Measurements from ENCODE around the gene LYRM7.
"Not testable (repeated sequence)": the region's sequence is repeated elsewhere in the genome, so short reads cannot be mapped to it uniquely, and the experiment has no call there.

Gene LYRM7

GRCh38 chr5:131170540-131171275, at the start of gene LYRM7:
LYRM7 (plus strand) TSS chr5:131170944; CDS start chr5:131171021, 77 bp downstream.
- peak; percentile 98 to 99 for DNase-seq

- not testable (repeated sequence) for DNase-seq
These were observed 43.5 kb upstream of the LYRM7 start for GRCh38 chr5:131127244-131127643.

- DNase-seq = no peak
These were observed 41.4 kb upstream of the LYRM7 start for GRCh38 chr5:131129306-131129705.

GRCh38 chr5:131133091-131133490, 37.7 kb upstream of the LYRM7 start:
- not testable (repeated sequence) for DNase-seq

- DNase-seq = not testable (repeated sequence)
These were observed 32.3 kb upstream of the LYRM7 start for GRCh38 chr5:131138406-131138805.

- no peak for DNase-seq
These were observed 31.4 kb upstream of the LYRM7 start for GRCh38 chr5:131139321-131139720.

GRCh38 chr5:131142970-131143617, 27.6 kb upstream of the LYRM7 start:
- no peak for DNase-seq

GRCh38 chr5:131147258-131147657, 23.5 kb upstream of the LYRM7 start:
- DNase-seq = no peak

GRCh38 chr5:131148835-131149234, 21.9 kb upstream of the LYRM7 start:
- DNase-seq = no peak

GRCh38 chr5:131150408-131150807, 20.3 kb upstream of the LYRM7 start:
- DNase-seq = no peak

- no peak for DNase-seq
These were observed 19.5 kb upstream of the LYRM7 start for GRCh38 chr5:131151216-131151615.

GRCh38 chr5:131156385-131156784, 14.4 kb upstream of the LYRM7 start:
- DNase-seq = no peak

GRCh38 chr5:131156957-131157356, 13.8 kb upstream of the LYRM7 start:
- DNase-seq = no peak

GRCh38 chr5:131160134-131160533, 10.6 kb upstream of the LYRM7 start:
- no peak for DNase-seq

- DNase-seq = peak in 1 of 2 donors; percentile 35
These were observed 7.2 kb upstream of the LYRM7 start for GRCh38 chr5:131163276-131164119.

- DNase-seq = peak; percentile 62 to 76
These were observed 6.3 kb upstream of the LYRM7 start for GRCh38 chr5:131164191-131165118.

- peak; percentile 90 to 93 for DNase-seq
These were observed 5.5 kb upstream of the LYRM7 start, which contains the start of gene HINT1 for GRCh38 chr5:131165119-131165727. HINT1 (minus strand) TSS chr5:131165256; CDS start chr5:131165205, 51 bp downstream.

- no peak for DNase-seq
These were observed 3.1 kb upstream of the LYRM7 start for GRCh38 chr5:131167615-131168014.

- no peak for DNase-seq
These were observed 769 bp upstream of the LYRM7 start for GRCh38 chr5:131169810-131170539.

GRCh38 chr5:131171276-131171810, 599 bp downstream of the LYRM7 start:
- peak in 1 of 2 donors; percentile 19 for DNase-seq

GRCh38 chr5:131180407-131180806, 9.7 kb downstream of the LYRM7 start:
- DNase-seq = no peak

Data from CD4-positive, alpha-beta T cell treated with Interferon alpha-2 for 1 hour (primary cell).